WTC11 (cell line): ENCODE results near the gene LDB3. TPM values are rescaled to one million over a fixed set of nuclear protein-coding genes. Genes with fewer than 3 reads are reported as not detected.

ENCODE experiments used
- CBFB ChIP-seq: sonication (generic); formaldehyde crosslinking; IDR thresholded peaks from 2 replicates; pipeline ENCODE4 v1.8.1; 2022; ENCODE audit warnings: mild to moderate bottlenecking, low read depth, missing genetic modification reagents
- CREB1 ChIP-seq: sonication (generic); formaldehyde crosslinking; IDR thresholded peaks from 2 replicates; pipeline ENCODE4 v1.8.0; 2023; ENCODE audit warnings: mild to moderate bottlenecking, missing genetic modification reagents
- EMX1 ChIP-seq: fragments of 250-450 bp; sonication (Bioruptor Pico); IDR thresholded peaks from 2 replicates; pipeline ENCODE4 v1.8.0; 2021; ENCODE audit warnings: mild to moderate bottlenecking
- GRHL2 ChIP-seq: fragments of 250-450 bp; sonication (Bioruptor Pico); IDR thresholded peaks from 2 replicates; pipeline ENCODE4 v1.8.0; 2022; ENCODE audit warnings: mild to moderate bottlenecking, moderate library complexity; ENCODE audit not compliant: insufficient replicate concordance, severe bottlenecking
- IRF1 ChIP-seq: sonication (generic); formaldehyde crosslinking; IDR thresholded peaks from 2 replicates; pipeline ENCODE4 v1.8.0; 2023; ENCODE audit warnings: missing genetic modification reagents
- MYBL2 ChIP-seq: sonication (generic); formaldehyde crosslinking; IDR thresholded peaks from 2 replicates; pipeline ENCODE4 v1.8.1; 2023; ENCODE audit warnings: mild to moderate bottlenecking, moderate library complexity, missing genetic modification reagents
- NFE2L1 ChIP-seq: sonication (generic); formaldehyde crosslinking; IDR thresholded peaks from 2 replicates; pipeline ENCODE4 v1.8.1; 2023; ENCODE audit warnings: missing genetic modification reagents
- OVOL2 ChIP-seq: fragments of 250-450 bp; sonication (Bioruptor Pico); IDR thresholded peaks from 2 replicates; pipeline ENCODE4 v1.9.0; 2021; ENCODE audit warnings: mild to moderate bottlenecking, borderline replicate concordance
- PRRX2 ChIP-seq: fragments of 250-450 bp; sonication (Bioruptor Pico); IDR thresholded peaks from 2 replicates; pipeline ENCODE4 v1.8.0; 2021; ENCODE audit warnings: mild to moderate bottlenecking
- RORB ChIP-seq: fragments of 250-450 bp; sonication (Bioruptor Pico); IDR thresholded peaks from 2 replicates; pipeline ENCODE4 v1.9.0; 2021; ENCODE audit warnings: mild to moderate bottlenecking
- SMAD4 ChIP-seq: sonication (generic); formaldehyde crosslinking; IDR thresholded peaks from 2 replicates; pipeline ENCODE4 v1.8.0; 2022; ENCODE audit warnings: mild to moderate bottlenecking, missing genetic modification reagents
- TEAD1 ChIP-seq: sonication (generic); formaldehyde crosslinking; IDR thresholded peaks from 2 replicates; pipeline ENCODE4 v1.8.0; 2022; ENCODE audit warnings: mild to moderate bottlenecking, missing genetic modification reagents
- TEAD4 ChIP-seq: sonication (generic); formaldehyde crosslinking; IDR thresholded peaks from 2 replicates; pipeline ENCODE4 v1.8.0; 2022; ENCODE audit warnings: mild to moderate bottlenecking, missing genetic modification reagents
- USF1 ChIP-seq: sonication (generic); formaldehyde crosslinking; IDR thresholded peaks from 2 replicates; pipeline ENCODE4 v1.8.0; 2022; ENCODE audit warnings: mild to moderate bottlenecking, missing genetic modification reagents
- ZNF281 ChIP-seq: sonication (generic); formaldehyde crosslinking; IDR thresholded peaks from 2 replicates; pipeline ENCODE4 v1.8.0; 2023; ENCODE audit warnings: mild to moderate bottlenecking, missing genetic modification reagents
- ZNF416 ChIP-seq: fragments of 250-450 bp; sonication (Bioruptor Pico); IDR thresholded peaks from 2 replicates; pipeline ENCODE4 v1.9.0; 2021; ENCODE audit warnings: mild to moderate bottlenecking, inconsistent platforms
- ZNF425 ChIP-seq: fragments of 250-450 bp; sonication (Bioruptor Pico); conservative IDR thresholded peaks from 2 replicates; pipeline ENCODE4 v1.9.0; 2021; ENCODE audit warnings: mild to moderate bottlenecking
- ZNF512 ChIP-seq: sonication (generic); formaldehyde crosslinking; IDR thresholded peaks from 2 replicates; pipeline ENCODE4 v1.8.1; 2022; ENCODE audit warnings: missing genetic modification reagents, borderline replicate concordance
- total RNA-seq: library from RNA; stranded (reverse); gene quantifications from 3 replicates; pipeline ENCODE4 v1.2.3, GENCODE V29; 2021
- TF ChIP-seq, protein P1 (sequence below): fragments of 250-450 bp; sonication (Bioruptor Pico); IDR thresholded peaks from 2 replicates; pipeline ENCODE4 v1.8.0; 2021; ENCODE audit warnings: mild to moderate bottlenecking
- TF ChIP-seq, protein P2 (sequence below): fragments of 250-450 bp; sonication (Bioruptor Pico); IDR thresholded peaks from 2 replicates; pipeline ENCODE4 v1.9.0; 2021; ENCODE audit warnings: moderate library complexity, mild to moderate bottlenecking, inconsistent platforms, borderline replicate concordance
- TF ChIP-seq, protein P3 (sequence below): sonication (generic); formaldehyde crosslinking; IDR thresholded peaks from 2 replicates; pipeline ENCODE4 v1.8.1; 2023; ENCODE audit warnings: mild to moderate bottlenecking, missing genetic modification reagents, moderate library complexity

LDB3 gene
- total RNA-seq, 1 experiment from 2014 or later: 0.42 TPM

DNA sequence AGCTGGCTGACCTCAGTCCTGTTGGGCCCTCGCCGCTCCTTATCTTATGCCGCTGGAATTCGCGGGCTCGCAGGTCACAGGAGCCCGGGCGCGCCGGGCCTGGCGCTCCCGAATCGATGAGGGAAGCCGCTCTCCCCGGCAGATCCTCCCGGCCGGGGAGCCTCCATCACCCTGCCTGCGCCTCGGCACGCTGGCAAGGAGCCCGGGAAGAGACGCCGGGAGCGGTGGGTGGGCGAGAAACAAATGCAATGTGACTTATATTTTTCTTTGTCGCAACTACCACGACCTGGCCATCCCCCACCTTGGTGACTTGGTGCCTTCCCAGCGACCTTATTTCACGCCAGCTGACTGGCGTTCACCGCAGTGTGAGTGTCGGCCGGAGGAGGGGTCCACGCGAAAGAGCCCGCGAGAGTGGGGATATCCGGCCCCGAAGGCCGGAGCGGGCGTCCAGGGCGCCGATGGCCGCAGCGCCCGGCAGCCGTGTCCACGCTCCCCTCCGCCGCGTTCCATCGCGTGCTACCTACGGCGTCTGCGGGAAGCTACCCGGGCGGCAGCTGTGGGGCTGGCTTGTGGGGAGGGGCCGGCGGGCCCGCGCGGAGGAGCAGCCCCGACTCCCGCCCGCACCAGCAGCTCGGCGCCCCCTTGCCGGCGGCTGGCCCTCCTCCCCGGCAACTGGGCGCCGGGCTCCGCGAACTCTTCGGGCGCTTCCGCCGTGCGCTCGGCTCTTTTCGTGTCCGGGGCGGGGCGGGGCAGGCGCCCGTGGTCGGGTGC lies 87.6 kb downstream of the LDB3 start (continued):
- TF ChIP-seq, protein P1, sequence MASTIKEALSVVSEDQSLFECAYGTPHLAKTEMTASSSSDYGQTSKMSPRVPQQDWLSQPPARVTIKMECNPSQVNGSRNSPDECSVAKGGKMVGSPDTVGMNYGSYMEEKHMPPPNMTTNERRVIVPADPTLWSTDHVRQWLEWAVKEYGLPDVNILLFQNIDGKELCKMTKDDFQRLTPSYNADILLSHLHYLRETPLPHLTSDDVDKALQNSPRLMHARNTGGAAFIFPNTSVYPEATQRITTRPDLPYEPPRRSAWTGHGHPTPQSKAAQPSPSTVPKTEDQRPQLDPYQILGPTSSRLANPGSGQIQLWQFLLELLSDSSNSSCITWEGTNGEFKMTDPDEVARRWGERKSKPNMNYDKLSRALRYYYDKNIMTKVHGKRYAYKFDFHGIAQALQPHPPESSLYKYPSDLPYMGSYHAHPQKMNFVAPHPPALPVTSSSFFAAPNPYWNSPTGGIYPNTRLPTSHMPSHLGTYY (CRISPR knock-in tag): no peak
- TF ChIP-seq ZNF281 (0 out of 2 replicates have a peak, but pooled peaks have one; percentile 19), ZNF425 (CRISPR knock-in tag) (no peak), MYBL2 (CRISPR knock-in tag) (no peak; the same call in 1 of the 2 replicates), NFE2L1 (CRISPR knock-in tag) (no peak), RORB (no peak), ZNF512 (CRISPR knock-in tag) (no peak), ZNF416 (peak; percentile 18; the same call in 1 of the 2 replicates), EMX1 (CRISPR knock-in tag) (no peak), OVOL2 (no peak), GRHL2 (no peak), TEAD4 (CRISPR knock-in tag) (no peak), CREB1 (CRISPR knock-in tag) (no peak), USF1 (no peak; the same call in 1 of the 2 replicates), PRRX2 (CRISPR knock-in tag) (no peak), SMAD4 (no peak; the same call in 1 of the 2 replicates), CBFB (CRISPR knock-in tag) (no peak), TEAD1 (peak; percentile 60), IRF1 (CRISPR knock-in tag) (no peak; the same call in 1 of the 2 replicates)
- TF ChIP-seq, protein P2, sequence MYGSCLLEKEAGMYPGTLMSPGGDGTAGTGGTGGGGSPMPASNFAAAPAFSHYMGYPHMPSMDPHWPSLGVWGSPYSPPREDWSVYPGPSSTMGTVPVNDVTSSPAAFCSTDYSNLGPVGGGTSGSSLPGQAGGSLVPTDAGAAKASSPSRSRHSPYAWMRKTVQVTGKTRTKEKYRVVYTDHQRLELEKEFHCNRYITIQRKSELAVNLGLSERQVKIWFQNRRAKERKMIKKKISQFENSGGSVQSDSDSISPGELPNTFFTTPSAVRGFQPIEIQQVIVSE (CRISPR knock-in tag): no peak
- TF ChIP-seq, protein P3, sequence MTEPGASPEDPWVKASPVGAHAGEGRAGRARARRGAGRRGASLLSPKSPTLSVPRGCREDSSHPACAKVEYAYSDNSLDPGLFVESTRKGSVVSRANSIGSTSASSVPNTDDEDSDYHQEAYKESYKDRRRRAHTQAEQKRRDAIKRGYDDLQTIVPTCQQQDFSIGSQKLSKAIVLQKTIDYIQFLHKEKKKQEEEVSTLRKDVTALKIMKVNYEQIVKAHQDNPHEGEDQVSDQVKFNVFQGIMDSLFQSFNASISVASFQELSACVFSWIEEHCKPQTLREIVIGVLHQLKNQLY (CRISPR knock-in tag): no peak
